Fibroblast of mammary gland (primary cell): ENCODE results near the gene ACOX3.

ENCODE experiments used
- DNase-seq: peaks from one replicate; pipeline ENCODE4 v3.0.0-alpha.2; 2010; ENCODE audit warnings: low read depth
- H3K4me3 ChIP-seq: 2 replicates; pipeline ENCODE4 v1.5.1; 2011; ENCODE audit warnings: low read depth, mild to moderate bottlenecking, low read length, moderate library complexity; ENCODE audit not compliant: control insufficient read depth
- TF ChIP-seq, protein P1 (sequence below): conservative IDR thresholded peaks from 2 replicates; pipeline ENCODE4 v1.5.1; 2011; ENCODE audit warnings: low read depth, low read length, inconsistent platforms; ENCODE audit not compliant: control insufficient read depth, insufficient read depth

The ACOX3 gene

DNA sequence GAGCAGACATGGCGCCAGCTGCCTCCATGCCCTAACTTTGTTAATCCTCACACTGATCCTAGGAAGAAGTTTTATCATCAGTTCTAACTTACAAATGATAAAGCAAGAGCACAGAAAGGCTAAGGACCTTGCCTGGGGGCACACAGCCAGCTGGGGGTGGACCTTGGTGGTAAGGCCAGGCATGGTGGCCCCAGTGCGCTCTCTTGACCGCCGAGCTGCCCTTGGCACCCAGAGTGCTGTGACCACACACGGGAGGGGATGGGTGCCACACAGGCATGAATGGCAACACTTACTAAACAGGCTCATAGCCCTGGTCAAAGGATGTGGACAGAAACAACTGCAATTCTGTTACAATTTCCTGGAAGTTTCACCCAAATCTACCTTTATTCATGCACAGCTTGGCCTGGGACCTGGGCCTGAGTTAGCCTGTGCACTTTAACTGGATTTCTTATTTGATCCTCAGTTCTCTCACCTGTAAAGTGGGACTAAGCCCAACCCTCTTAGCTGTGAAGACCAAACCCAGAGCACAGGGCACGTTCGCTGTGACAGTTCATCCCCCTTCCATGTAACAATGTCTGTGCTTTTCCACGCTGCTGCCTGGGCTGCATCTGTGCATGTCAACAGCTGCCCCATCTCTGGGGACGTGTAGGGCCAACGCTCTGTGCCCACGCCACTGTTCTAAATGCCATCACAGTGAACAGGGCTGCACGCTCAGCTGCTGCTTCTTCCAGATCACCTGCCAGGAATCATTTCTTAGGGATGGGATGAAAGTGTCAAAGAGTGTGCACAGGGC lies 44.8 kb downstream of the ACOX3 start:
- TF ChIP-seq, protein P1, sequence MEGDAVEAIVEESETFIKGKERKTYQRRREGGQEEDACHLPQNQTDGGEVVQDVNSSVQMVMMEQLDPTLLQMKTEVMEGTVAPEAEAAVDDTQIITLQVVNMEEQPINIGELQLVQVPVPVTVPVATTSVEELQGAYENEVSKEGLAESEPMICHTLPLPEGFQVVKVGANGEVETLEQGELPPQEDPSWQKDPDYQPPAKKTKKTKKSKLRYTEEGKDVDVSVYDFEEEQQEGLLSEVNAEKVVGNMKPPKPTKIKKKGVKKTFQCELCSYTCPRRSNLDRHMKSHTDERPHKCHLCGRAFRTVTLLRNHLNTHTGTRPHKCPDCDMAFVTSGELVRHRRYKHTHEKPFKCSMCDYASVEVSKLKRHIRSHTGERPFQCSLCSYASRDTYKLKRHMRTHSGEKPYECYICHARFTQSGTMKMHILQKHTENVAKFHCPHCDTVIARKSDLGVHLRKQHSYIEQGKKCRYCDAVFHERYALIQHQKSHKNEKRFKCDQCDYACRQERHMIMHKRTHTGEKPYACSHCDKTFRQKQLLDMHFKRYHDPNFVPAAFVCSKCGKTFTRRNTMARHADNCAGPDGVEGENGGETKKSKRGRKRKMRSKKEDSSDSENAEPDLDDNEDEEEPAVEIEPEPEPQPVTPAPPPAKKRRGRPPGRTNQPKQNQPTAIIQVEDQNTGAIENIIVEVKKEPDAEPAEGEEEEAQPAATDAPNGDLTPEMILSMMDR = no peak
- no peak for DNase-seq
- no peak overlapping the region for H3K4me3 ChIP-seq

DNA sequence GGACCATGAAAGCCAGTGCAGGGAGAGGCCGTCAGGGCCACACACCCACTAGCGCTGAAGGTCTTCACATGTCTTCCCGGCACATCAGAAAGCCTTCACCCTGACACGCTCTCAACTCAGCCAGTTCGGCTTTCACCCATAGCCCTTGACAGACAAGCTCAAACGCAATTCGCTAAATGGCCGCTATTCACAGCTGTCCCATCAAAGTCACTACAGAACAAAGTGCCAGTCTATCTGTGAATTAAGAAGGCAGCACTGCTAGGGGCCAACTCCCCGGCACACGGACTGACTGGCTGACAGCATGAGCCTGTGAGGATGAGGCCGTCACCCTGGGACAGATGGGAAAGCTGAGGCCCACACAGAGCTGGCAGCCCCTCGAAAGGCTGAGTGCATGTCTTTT lies 45.7 kb downstream of the ACOX3 start:
- DNase-seq = no peak
- TF ChIP-seq, protein P1 = no peak
- no peak overlapping the region for H3K4me3 ChIP-seq

DNA sequence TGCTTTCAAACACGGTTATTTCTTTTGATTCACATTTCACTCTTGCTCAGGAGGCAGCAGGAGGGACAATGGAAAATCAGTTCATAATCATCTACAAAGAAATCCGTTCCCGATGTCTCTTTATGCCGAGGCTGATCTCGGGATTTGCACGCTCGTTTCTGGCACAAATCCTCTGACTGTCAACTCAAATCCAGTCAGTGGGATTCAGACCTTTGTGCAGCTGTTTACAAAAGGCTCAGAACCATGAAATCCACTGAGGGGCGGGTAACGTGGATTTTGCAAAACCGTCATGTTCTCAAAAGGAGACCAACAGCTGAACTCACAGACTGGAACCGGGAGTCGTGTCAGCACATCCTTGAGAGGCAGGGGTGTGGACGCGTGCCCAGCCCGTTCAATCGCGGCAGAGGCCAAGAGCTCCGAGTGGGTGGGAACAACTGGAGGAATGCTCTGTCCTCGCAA lies 46.4 kb downstream of the ACOX3 start:
- peak; percentile 73 for DNase-seq
- TF ChIP-seq, protein P1 = no peak
- H3K4me3 ChIP-seq = peak overlapping the region; percentile 1

DNA sequence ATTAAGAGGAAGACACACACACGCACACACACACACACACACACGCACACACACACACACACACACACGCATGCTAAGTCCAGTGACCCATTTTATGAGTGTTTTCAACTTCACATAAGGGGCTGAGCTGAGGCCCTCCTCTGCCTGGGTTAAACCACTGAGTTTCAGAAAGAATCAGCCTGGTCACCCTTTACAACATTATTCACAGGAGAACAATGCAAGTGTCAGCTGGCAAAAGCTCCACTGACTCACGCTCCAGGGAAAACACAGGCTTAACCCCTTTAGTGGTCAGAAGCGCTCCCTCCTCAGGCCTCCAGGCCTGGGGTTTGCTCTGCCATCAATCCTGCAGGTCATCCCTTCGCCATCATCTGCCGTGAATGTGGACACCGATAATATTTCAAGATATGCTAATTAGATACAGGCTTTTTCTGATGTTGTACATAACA lies 46.9 kb downstream of the ACOX3 start:
- no peak overlapping the region for H3K4me3 ChIP-seq
- DNase-seq = peak; percentile 99
- TF ChIP-seq, protein P1 = peak; percentile 36

DNA sequence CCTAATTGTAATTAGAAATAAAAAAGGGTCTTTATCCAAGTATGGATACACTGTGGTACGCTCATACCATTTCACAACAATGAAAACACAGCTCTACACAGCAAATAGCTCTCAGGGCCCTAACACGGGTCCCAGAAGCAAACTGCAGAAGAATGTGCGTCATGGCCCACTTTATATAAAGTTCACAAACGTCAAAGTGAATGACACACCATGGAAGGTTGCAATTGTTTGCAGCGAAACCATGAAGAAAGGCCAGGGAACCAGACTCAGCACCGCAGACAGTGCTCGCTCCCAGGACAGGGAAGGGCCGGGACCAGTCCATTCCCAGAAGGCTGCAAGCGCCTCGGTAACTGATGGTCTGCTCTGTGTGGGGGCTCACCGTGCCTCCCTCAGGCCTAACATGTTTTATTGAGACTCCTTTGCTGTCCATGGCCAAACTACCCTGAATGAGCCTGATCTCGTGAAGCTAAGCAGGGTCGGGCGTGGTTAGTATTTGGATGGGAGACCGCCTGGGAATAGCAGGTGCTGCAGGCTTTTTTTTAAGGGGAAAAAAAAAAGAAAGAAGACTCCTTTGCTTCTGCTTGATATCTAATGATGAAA lies 47.8 kb downstream of the ACOX3 start:
- no peak overlapping the region for H3K4me3 ChIP-seq
- DNase-seq = peak; percentile 17
- TF ChIP-seq, protein P1 = no peak

DNA sequence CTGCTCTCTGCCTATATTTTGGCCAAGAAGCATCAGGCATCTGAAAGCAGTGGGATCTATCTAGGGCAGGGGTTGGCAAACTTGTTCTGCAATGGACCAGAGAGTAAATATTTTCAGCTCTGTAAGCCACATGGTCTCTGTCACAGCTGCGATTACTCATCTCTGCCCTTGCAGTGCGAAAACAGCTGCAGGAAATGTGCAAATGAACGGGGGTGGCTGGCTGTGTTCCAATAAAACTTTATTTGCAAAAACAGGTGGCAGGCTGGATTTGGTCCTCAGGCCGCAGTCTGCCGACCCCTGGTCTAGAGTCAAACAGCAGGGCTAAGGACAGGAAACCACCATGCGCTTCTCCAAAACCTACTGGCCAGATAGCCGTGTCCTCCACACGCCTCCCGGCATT lies 48.6 kb downstream of the ACOX3 start:
- H3K4me3 ChIP-seq = no peak overlapping the region
- DNase-seq = peak; percentile 93
- TF ChIP-seq, protein P1 = no peak
